ENCODE measurements around the gene CEP112. TPM values are rescaled to one million over a fixed set of nuclear protein-coding genes. Genes with fewer than 3 reads are reported as not detected.

The CEP112 gene
- total and polyA plus RNA-seq, 10 of the 15 experiments (the other 5 are each of a cell fraction or from before 2014, with no cell fraction given), result 0.11 to 3.8 (median 0.32) TPM; not detected in 1

DNA sequence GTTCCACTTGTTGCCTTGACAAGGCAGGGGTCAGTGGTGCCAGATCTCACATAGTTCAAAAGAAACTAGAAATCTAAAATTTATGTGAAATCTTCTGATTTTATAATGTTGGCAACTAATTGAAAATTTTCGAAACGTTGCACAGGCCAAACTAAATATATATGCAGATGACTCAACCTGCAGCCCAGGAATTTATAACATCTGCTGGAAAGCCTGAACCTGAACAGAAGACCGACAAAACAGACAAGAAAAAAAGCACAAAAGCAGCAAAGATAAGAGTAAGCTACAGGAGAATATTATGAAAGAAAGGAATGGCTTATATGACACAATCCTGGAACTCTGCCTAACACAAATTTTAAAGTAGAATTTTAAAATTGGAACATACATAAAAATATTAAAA is 207.6 kb downstream of the CEP112 start:
- no peak for TF ChIP-seq CBFB (IDR thresholded peaks at IDR 0.05; ENCODE audit: low read depth)
- no peak for TF ChIP-seq TBL1XR1 (IDR thresholded peaks at IDR 0.05; ENCODE audit: low read depth, low read length)
- TF ChIP-seq, protein P1, sequence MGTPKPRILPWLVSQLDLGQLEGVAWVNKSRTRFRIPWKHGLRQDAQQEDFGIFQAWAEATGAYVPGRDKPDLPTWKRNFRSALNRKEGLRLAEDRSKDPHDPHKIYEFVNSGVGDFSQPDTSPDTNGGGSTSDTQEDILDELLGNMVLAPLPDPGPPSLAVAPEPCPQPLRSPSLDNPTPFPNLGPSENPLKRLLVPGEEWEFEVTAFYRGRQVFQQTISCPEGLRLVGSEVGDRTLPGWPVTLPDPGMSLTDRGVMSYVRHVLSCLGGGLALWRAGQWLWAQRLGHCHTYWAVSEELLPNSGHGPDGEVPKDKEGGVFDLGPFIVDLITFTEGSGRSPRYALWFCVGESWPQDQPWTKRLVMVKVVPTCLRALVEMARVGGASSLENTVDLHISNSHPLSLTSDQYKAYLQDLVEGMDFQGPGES (IDR thresholded peaks at IDR 0.05), result no peak
- TF ChIP-seq BCLAF1 (IDR thresholded peaks at IDR 0.05), result no peak
- no peak for TF ChIP-seq POLR2A (IDR thresholded peaks at IDR 0.05; ENCODE audit: low read depth, low read length)
- no peak for TF ChIP-seq ESRRA (IDR thresholded peaks at IDR 0.05; ENCODE audit: low read length)
- TF ChIP-seq NR2C1 (IDR thresholded peaks at IDR 0.05), result no peak
- TF ChIP-seq, protein P2, sequence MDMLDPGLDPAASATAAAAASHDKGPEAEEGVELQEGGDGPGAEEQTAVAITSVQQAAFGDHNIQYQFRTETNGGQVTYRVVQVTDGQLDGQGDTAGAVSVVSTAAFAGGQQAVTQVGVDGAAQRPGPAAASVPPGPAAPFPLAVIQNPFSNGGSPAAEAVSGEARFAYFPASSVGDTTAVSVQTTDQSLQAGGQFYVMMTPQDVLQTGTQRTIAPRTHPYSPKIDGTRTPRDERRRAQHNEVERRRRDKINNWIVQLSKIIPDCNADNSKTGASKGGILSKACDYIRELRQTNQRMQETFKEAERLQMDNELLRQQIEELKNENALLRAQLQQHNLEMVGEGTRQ (IDR thresholded peaks at IDR 0.05; ENCODE audit: borderline replicate concordance, low read depth, low read length), result no peak
- TF ChIP-seq, protein P3, sequence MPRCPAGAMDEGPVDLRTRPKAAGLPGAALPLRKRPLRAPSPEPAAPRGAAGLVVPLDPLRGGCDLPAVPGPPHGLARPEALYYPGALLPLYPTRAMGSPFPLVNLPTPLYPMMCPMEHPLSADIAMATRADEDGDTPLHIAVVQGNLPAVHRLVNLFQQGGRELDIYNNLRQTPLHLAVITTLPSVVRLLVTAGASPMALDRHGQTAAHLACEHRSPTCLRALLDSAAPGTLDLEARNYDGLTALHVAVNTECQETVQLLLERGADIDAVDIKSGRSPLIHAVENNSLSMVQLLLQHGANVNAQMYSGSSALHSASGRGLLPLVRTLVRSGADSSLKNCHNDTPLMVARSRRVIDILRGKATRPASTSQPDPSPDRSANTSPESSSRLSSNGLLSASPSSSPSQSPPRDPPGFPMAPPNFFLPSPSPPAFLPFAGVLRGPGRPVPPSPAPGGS (IDR thresholded peaks at IDR 0.05; ENCODE audit: borderline replicate concordance, insufficient read depth, low read depth, low read length, poor library complexity, severe bottlenecking), result no peak
- no peak for TF ChIP-seq MYC (IDR thresholded peaks at IDR 0.05; ENCODE audit: insufficient read depth, insufficient read length, insufficient replicate concordance, low read length, severe bottlenecking)
- no peak for TF ChIP-seq CHD2 (IDR thresholded peaks at IDR 0.05; ENCODE audit: borderline replicate concordance, low read depth, low read length)
- no peak for TF ChIP-seq NFYA (IDR thresholded peaks at IDR 0.05; ENCODE audit: borderline replicate concordance, low read depth, low read length)
- TF ChIP-seq BHLHE40 (IDR thresholded peaks at IDR 0.05; ENCODE audit: borderline replicate concordance in 1 of 2, low read depth in 2 of 2, low read length in 1 of 2), result no peak
- TF ChIP-seq PML (IDR thresholded peaks at IDR 0.05; ENCODE audit: low read length), result no peak
- no peak for TF ChIP-seq GATAD2B (conservative IDR thresholded peaks at IDR 0.05; ENCODE audit: low read depth)
- H3K4me2 ChIP-seq (ENCODE audit: control insufficient read depth, insufficient read depth), result no peak overlapping the region
- no peak overlapping the region for H3K9ac ChIP-seq (ENCODE audit: control insufficient read depth, insufficient read depth, low read length)
- H2AFZ ChIP-seq (ENCODE audit: control insufficient read depth, low read depth, low read length), result no peak overlapping the region
- no peaks in the 10 kb centered on the region; the same call in 2 of the 3 replicates for H3K9me3 ChIP-seq (replicated peaks; ENCODE audit: control insufficient read depth, insufficient read depth, low read length)
- H3K27ac ChIP-seq (ENCODE audit: control insufficient read depth, insufficient read depth), result no peak overlapping the region
- no peak for DNase-seq (ENCODE audit: low read depth, low spot score)
- CTCF ChIA-PET, result interaction anchor here (1.3 to 1.7 kb wide), 2 partner anchors 9 to 690 kb away, joined by 3 to 4 read pairs; no protein-coding TSS in a partner anchor
- no peaks in the 10 kb centered on the region for H4K20me1 ChIP-seq (ENCODE audit: control insufficient read depth, insufficient read depth)
- H3K36me3 ChIP-seq (ENCODE audit: control insufficient read depth in 2 of 2, insufficient read depth in 2 of 2, low read length in 1 of 2), result no peaks in the 10 kb centered on the region
- no peaks in the 10 kb centered on the region for H3K79me2 ChIP-seq (ENCODE audit: control insufficient read depth, insufficient read depth, low read length)
- SMC1A ChIA-PET (ENCODE audit: uncharacterized antibody, unreplicated experiment), result no interaction called here
- no peak for FAIRE-seq
- intact Hi-C loops (cut with micrococcal nuclease; ENCODE audit: unreplicated experiment), result loop anchor here (10.0 kb wide), 1 partner anchor 181 kb away; no protein-coding TSS in a partner anchor
- ATAC-seq, result no peak
- in situ Hi-C loops (cut with MboI), result loop anchor here (25.0 kb wide), 1 partner anchor 697 kb away; no protein-coding TSS in a partner anchor
- POLR2A ChIA-PET, result no interaction called here
- H3K27me3 ChIP-seq (replicated peaks in 1 of 2; ENCODE audit: control insufficient read depth in 2 of 2, insufficient read depth in 2 of 2, low read length in 1 of 2), result no peaks in the 10 kb centered on the region
- no peaks in the 10 kb centered on the region for H3K4me1 ChIP-seq (ENCODE audit: control insufficient read depth, insufficient read depth, low read length)
- no TSS peak for BruUV-seq (replicated peaks)
- RAD21 ChIA-PET (ENCODE audit: unreplicated experiment), result no interaction called here
- 9% methylated on average over 3 of the region's 3 CpGs for WGBS (ENCODE audit: insufficient coverage, insufficient replicate concordance, low lambda C conversion rate, missing lambda C conversion rate)
- no peak overlapping the region for H3K4me3 ChIP-seq

Measured in GM12878 (cell line).